ENCODE measurements around the gene CFHR5. TPM values are rescaled to one million over a fixed set of nuclear protein-coding genes. Genes with fewer than 3 reads are reported as not detected.
A peak's percentile ranks its signal among the peaks of the same experiment; 100 is the strongest.
"Not testable (repeated sequence)": the region's sequence is repeated elsewhere in the genome, so short reads cannot be mapped to it uniquely, and the experiment has no call there.

CFHR5 gene
- total and polyA plus RNA-seq, 4 donors = 3.4 to 110 (median 49.1) TPM

GRCh38 chr1:196980859-196981258 is 3.5 kb downstream of the CFHR5 start:
- WGBS = 42% methylated on average over 1 of the region's 1 CpG
- no peak overlapping the region for H3K9ac ChIP-seq (ENCODE audit: low read depth in 1 of 2, low read length in 2 of 2)
- peaks cover 0 to 16% (median 7%) of the 10 kb centered on the region in 4 donors for H3K4me1 ChIP-seq (ENCODE audit: control insufficient read depth in 4 of 4, insufficient read depth in 4 of 4, low read length in 3 of 4)
- H3K4me3 ChIP-seq (ENCODE audit: low read depth in 1 of 3, low read length in 3 of 3) = peak overlapping the region in 1 of 3 donors; percentile 37
- DNase-seq (ENCODE audit: low spot score) = no peak
- H3K9me3 ChIP-seq (ENCODE audit: control insufficient read depth in 4 of 4, low read length in 3 of 4) = no peaks in the 10 kb centered on the region
- H3K27me3 ChIP-seq (ENCODE audit: control insufficient read depth in 4 of 4, insufficient read depth in 4 of 4, low read length in 3 of 4) = no peaks in the 10 kb centered on the region
- H3K27ac ChIP-seq (ENCODE audit: low read depth in 1 of 2, low read length in 2 of 2) = no peak overlapping the region
- H3K36me3 ChIP-seq (ENCODE audit: control insufficient read depth in 4 of 4, insufficient read depth in 3 of 4, low read depth in 1 of 4, low read length in 3 of 4) = peaks cover 3 to 12% (median 3%) of the 10 kb centered on the region in 4 donors
- TF ChIP-seq FOXA2 (IDR thresholded peaks at IDR 0.05) = no peak
- no peak for TF ChIP-seq EGR1 (IDR thresholded peaks at IDR 0.05; ENCODE audit: low read depth in 2 of 2)
- TF ChIP-seq HNF4G (IDR thresholded peaks at IDR 0.05) = no peak
- TF ChIP-seq MAX (IDR thresholded peaks at IDR 0.05) = no peak
- TF ChIP-seq ATF3 (IDR thresholded peaks at IDR 0.05) = no peak
- no peak for TF ChIP-seq ZBTB33 (IDR thresholded peaks at IDR 0.05)
- TF ChIP-seq YY1 (IDR thresholded peaks at IDR 0.05) = no peak
- no peak for TF ChIP-seq TAF1 (conservative IDR thresholded peaks at IDR 0.05)
- no peak for TF ChIP-seq HNF4A (conservative IDR thresholded peaks at IDR 0.05)
- no peak for TF ChIP-seq CTCF (IDR thresholded peaks at IDR 0.05; ENCODE audit: low read depth, low read length, missing input control)
- no peak for TF ChIP-seq JUND (IDR thresholded peaks at IDR 0.05)

GRCh38 chr1:196982247-196982646 is 4.9 kb downstream of the CFHR5 start:
- not testable (repeated sequence) for H3K27me3 ChIP-seq (ENCODE audit: control insufficient read depth in 4 of 4, insufficient read depth in 4 of 4, low read length in 3 of 4); H3K4me1 ChIP-seq (ENCODE audit: control insufficient read depth in 4 of 4, insufficient read depth in 4 of 4, low read length in 3 of 4); H3K4me3 ChIP-seq (ENCODE audit: low read depth in 1 of 3, low read length in 3 of 3); H3K9ac ChIP-seq (ENCODE audit: low read depth in 1 of 2, low read length in 2 of 2); H3K27ac ChIP-seq (ENCODE audit: low read depth in 1 of 2, low read length in 2 of 2); H3K9me3 ChIP-seq (ENCODE audit: control insufficient read depth in 4 of 4, low read length in 3 of 4); DNase-seq (ENCODE audit: low spot score)
- H3K36me3 ChIP-seq (ENCODE audit: control insufficient read depth in 4 of 4, insufficient read depth in 3 of 4, low read depth in 1 of 4, low read length in 3 of 4) = peaks cover 3 to 14% (median 3%) of the 10 kb centered on the region in 4 donors
- WGBS = 97% methylated on average over 7 of the region's 7 CpGs

GRCh38 chr1:196991919-196992651 is 14.7 kb downstream of the CFHR5 start:
- not testable (repeated sequence) for H3K4me3 ChIP-seq (ENCODE audit: low read depth in 1 of 3, low read length in 3 of 3); H3K9ac ChIP-seq (ENCODE audit: low read depth in 1 of 2, low read length in 2 of 2); H3K36me3 ChIP-seq (ENCODE audit: control insufficient read depth in 4 of 4, insufficient read depth in 3 of 4, low read depth in 1 of 4, low read length in 3 of 4); H3K27me3 ChIP-seq (ENCODE audit: control insufficient read depth in 4 of 4, insufficient read depth in 4 of 4, low read length in 3 of 4); H3K9me3 ChIP-seq (ENCODE audit: control insufficient read depth in 4 of 4, low read length in 3 of 4)
- peak overlapping the region in 1 of 2 donors; percentile 11 for H3K27ac ChIP-seq (ENCODE audit: low read depth in 1 of 2, low read length in 2 of 2)
- peak; percentile 53 for DNase-seq (ENCODE audit: low spot score)
- 41% methylated on average over 11 of the region's 11 CpGs for WGBS
- H3K4me1 ChIP-seq (ENCODE audit: control insufficient read depth in 4 of 4, insufficient read depth in 4 of 4, low read length in 3 of 4) = peaks cover 4 to 14% (median 8%) of the 10 kb centered on the region in 4 donors
- TF ChIP-seq RXRA (IDR thresholded peaks at IDR 0.05) = peak; percentile 77 to 82
- peak; percentile 66 for TF ChIP-seq YY1 (IDR thresholded peaks at IDR 0.05)
- TF ChIP-seq TAF1 (conservative IDR thresholded peaks at IDR 0.05) = peak; percentile 40
- peak; percentile 87 for TF ChIP-seq FOXA2 (IDR thresholded peaks at IDR 0.05)
- peak; percentile 44 for TF ChIP-seq HNF4G (IDR thresholded peaks at IDR 0.05)
- peak; percentile 66 to 74 for TF ChIP-seq HNF4A (conservative IDR thresholded peaks at IDR 0.05)
- peak; percentile 70 for TF ChIP-seq ZBTB33 (IDR thresholded peaks at IDR 0.05)
- TF ChIP-seq MAX (IDR thresholded peaks at IDR 0.05) = peak; percentile 68
- TF ChIP-seq SP1 (IDR thresholded peaks at IDR 0.05) = peak; percentile 87
- peak; percentile 78 to 81 for TF ChIP-seq JUND (IDR thresholded peaks at IDR 0.05)
- peak; percentile 42 to 45 for TF ChIP-seq RAD21 (IDR thresholded peaks at IDR 0.05)
- peak; percentile 23 for TF ChIP-seq REST (IDR thresholded peaks at IDR 0.05)
- TF ChIP-seq EGR1 (IDR thresholded peaks at IDR 0.05; ENCODE audit: low read depth in 2 of 2) = peak; percentile 21 to 27
